ENCODE data around the gene NCKAP5. TPM values are rescaled to one million over a fixed set of nuclear protein-coding genes. Genes with fewer than 3 reads are reported as not detected.
A peak's percentile ranks its signal among the peaks of the same experiment; 100 is the strongest.

The NCKAP5 gene
- total and polyA plus RNA-seq, 10 donors, result 0.39 to 6.0 (median 3.3) TPM

GRCh38 chr2:133486771-133487191, 81.5 kb downstream of the NCKAP5 start:
- no peaks in the 10 kb centered on the region for H3K36me3 ChIP-seq
- H3K27me3 ChIP-seq (replicated peaks in 1 of 7), result no peaks in the 10 kb centered on the region
- intact Hi-C loops (cut with DNase I; ENCODE audit: low total_unique reads), result no loop called here
- no peaks in the 10 kb centered on the region for H3K4me1 ChIP-seq
- WGBS, 5 donors, result 14 to 24% (median 22%) methylated on average over 5 of the region's 5 CpGs
- no peak for DNase-seq
- TF ChIP-seq POLR2A (IDR thresholded peaks at IDR 0.05) (no peak), POLR2AphosphoS5 (IDR thresholded peaks at IDR 0.05) (no peak), CTCF (IDR thresholded peaks at IDR 0.05 in 8 of 11, conservative IDR thresholded peaks at IDR 0.05 in 3 of 11) (no peak)
- H3K27ac ChIP-seq, result peak overlapping the region in 3 of 8 donors; percentile 28 to 43 (median 42)
- no peak overlapping the region for H3K4me3 ChIP-seq
- no peaks in the 10 kb centered on the region for H3K9me3 ChIP-seq

- WGBS, 5 donors, result 60 to 84% (median 64%) methylated on average over 3 of the region's 3 CpGs
- TF ChIP-seq CTCF (IDR thresholded peaks at IDR 0.05 in 8 of 11, conservative IDR thresholded peaks at IDR 0.05 in 3 of 11) (no peak), POLR2A (IDR thresholded peaks at IDR 0.05) (no peak), POLR2AphosphoS5 (IDR thresholded peaks at IDR 0.05) (no peak)
- Histone ChIP-seq H3K36me3 (no peaks in the 10 kb centered on the region), H3K9me3 (no peaks in the 10 kb centered on the region), H3K4me3 (no peak overlapping the region), H3K4me1 (no peaks in the 10 kb centered on the region), H3K27me3 (replicated peaks in 1 of 7) (no peaks in the 10 kb centered on the region), H3K27ac (no peak overlapping the region)
- intact Hi-C loops (cut with DNase I; ENCODE audit: low total_unique reads), result no loop called here
- DNase-seq, result no peak
Observed at GRCh38 chr2:133485868-133486267, 82.4 kb downstream of the NCKAP5 start.

GRCh38 chr2:133484784-133485183, 83.5 kb downstream of the NCKAP5 start:
- Histone ChIP-seq H3K4me1 (no peaks in the 10 kb centered on the region), H3K27ac (no peak overlapping the region), H3K27me3 (replicated peaks in 1 of 7) (no peaks in the 10 kb centered on the region), H3K9me3 (no peaks in the 10 kb centered on the region), H3K36me3 (no peaks in the 10 kb centered on the region), H3K4me3 (no peak overlapping the region)
- 65 to 85% (median 77%) methylated on average over 3 of the region's 3 CpGs for WGBS, 5 donors
- TF ChIP-seq POLR2AphosphoS5 (IDR thresholded peaks at IDR 0.05), result no peak
- TF ChIP-seq POLR2A (IDR thresholded peaks at IDR 0.05), result no peak
- no peak for TF ChIP-seq CTCF (IDR thresholded peaks at IDR 0.05 in 8 of 11, conservative IDR thresholded peaks at IDR 0.05 in 3 of 11)
- intact Hi-C loops (cut with DNase I; ENCODE audit: low total_unique reads), result no loop called here
- no peak for DNase-seq

GRCh38 chr2:133484106-133484505, 84.2 kb downstream of the NCKAP5 start:
- 71 to 91% (median 89%) methylated on average over 3 of the region's 3 CpGs for WGBS, 5 donors
- Histone ChIP-seq H3K36me3 (no peaks in the 10 kb centered on the region), H3K9me3 (no peaks in the 10 kb centered on the region), H3K4me1 (no peaks in the 10 kb centered on the region), H3K4me3 (no peak overlapping the region), H3K27me3 (replicated peaks in 1 of 7) (no peaks in the 10 kb centered on the region), H3K27ac (no peak overlapping the region)
- TF ChIP-seq POLR2AphosphoS5 (IDR thresholded peaks at IDR 0.05) (no peak), POLR2A (IDR thresholded peaks at IDR 0.05) (no peak), CTCF (IDR thresholded peaks at IDR 0.05 in 8 of 11, conservative IDR thresholded peaks at IDR 0.05 in 3 of 11) (no peak)
- intact Hi-C loops (cut with DNase I; ENCODE audit: low total_unique reads), result no loop called here
- no peak for DNase-seq

All from spleen (tissue), 11 donors.